Keratinocyte (primary cell): ENCODE results near the gene COTL1. TPM values are rescaled to one million over a fixed set of nuclear protein-coding genes. Genes with fewer than 3 reads are reported as not detected.
"Not testable (repeated sequence)": the region's sequence is repeated elsewhere in the genome, so short reads cannot be mapped to it uniquely, and the experiment has no call there.

Experiments used
- DNase-seq: peaks from one replicate; pipeline ENCODE4 v3.0.0-alpha.2; 2011; ENCODE audit warnings: low read depth, missing footprints, low spot score
- FAIRE-seq: peaks from 2 replicates; lab custom pipeline; 2011; peaks lifted over from hg19 to GRCh38; lab: Jason Lieb, UNC
- H2AFZ ChIP-seq: 2 replicates; pipeline ENCODE4 v1.6.0; 2012; ENCODE audit warnings: low read length, control low read depth, inconsistent platforms; ENCODE audit not compliant: control insufficient read depth
- H3K27ac ChIP-seq: 2 replicates; pipeline ENCODE4 v1.5.1; 2011; ENCODE audit warnings: low read length; ENCODE audit not compliant: control insufficient read depth, insufficient read depth
- H3K27me3 ChIP-seq: 3 replicates; pipeline ENCODE4 v1.6.0; 2011; ENCODE audit warnings: low read length; ENCODE audit not compliant: control insufficient read depth, insufficient read depth; ENCODE audit errors: extremely low read depth
- H3K36me3 ChIP-seq, 2 experiments: 2 replicates in 1 of 2; 3 replicates in 1 of 2; pipeline ENCODE4 v1.5.1; 2011; ENCODE audit warnings: low read length in 2 of 2, mild to moderate bottlenecking in 1 of 2; ENCODE audit not compliant: control insufficient read depth in 2 of 2, insufficient read depth in 2 of 2; ENCODE audit errors: extremely low read depth in 1 of 2
- H3K4me1 ChIP-seq: 3 replicates; pipeline ENCODE4 v1.5.1; 2011; ENCODE audit warnings: low read length; ENCODE audit not compliant: control insufficient read depth, insufficient read depth; ENCODE audit errors: extremely low read depth
- H3K4me2 ChIP-seq: 3 replicates; pipeline ENCODE4 v1.6.0; 2011; ENCODE audit warnings: low read depth, low read length; ENCODE audit not compliant: control insufficient read depth, insufficient read depth; ENCODE audit errors: extremely low read depth
- H3K4me3 ChIP-seq, 3 experiments: fragments of 200-600 bp in 1 of 3; sonication (generic) in 1 of 3; 2 replicates in 2 of 3; 3 replicates in 1 of 3; pipeline ENCODE4 v1.5.1; 2011 to 2016; ENCODE audit warnings: low read length in 3 of 3, mild to moderate bottlenecking in 3 of 3, control low read depth in 2 of 3, inconsistent platforms in 1 of 3, low read depth in 1 of 3, mixed read lengths in 1 of 3, mixed run types in 1 of 3, moderate library complexity in 1 of 3; ENCODE audit not compliant: control insufficient read depth in 2 of 3, insufficient read depth in 2 of 3; ENCODE audit errors: extremely low read depth in 1 of 3
- H3K79me2 ChIP-seq: 2 replicates; pipeline ENCODE4 v1.6.0; 2012; ENCODE audit warnings: low read length; ENCODE audit not compliant: control insufficient read depth, insufficient read depth
- H3K9ac ChIP-seq: 3 replicates; pipeline ENCODE4 v1.6.0; 2011; ENCODE audit warnings: low read length; ENCODE audit not compliant: control insufficient read depth, insufficient read depth; ENCODE audit errors: extremely low read depth
- H3K9me1 ChIP-seq: 3 replicates; pipeline ENCODE4 v1.6.0; 2011; ENCODE audit warnings: low read length; ENCODE audit not compliant: control insufficient read depth, insufficient read depth; ENCODE audit errors: extremely low read depth
- H3K9me3 ChIP-seq: 2 replicates; pipeline ENCODE4 v1.5.1; 2012; ENCODE audit warnings: low read depth, low read length; ENCODE audit not compliant: control insufficient read depth
- H4K20me1 ChIP-seq: 3 replicates; pipeline ENCODE4 v1.6.0; 2011; ENCODE audit warnings: low read length; ENCODE audit not compliant: control insufficient read depth, insufficient read depth; ENCODE audit errors: extremely low read depth
- EZH2 ChIP-seq: IDR thresholded peaks from one replicate; pipeline ENCODE4 v1.6.1; 2012; ENCODE audit warnings: inconsistent platforms, mild to moderate bottlenecking, low read length, moderate library complexity
- dilution Hi-C: fragments of 300-500 bp; cut with MboI; formaldehyde crosslinking; loops from one replicate; pipeline ENCODE4 v1.7.0; 2020; ENCODE audit warnings: low sequenced_read_pairs; ENCODE audit not compliant: extremely low pct_ligation_motif_present
- polyA plus RNA-seq, 5 experiments: library from polyadenylated mRNA; depleted of rRNA in 3 of 5; stranded (reverse) in 3 of 5; stranded (forward) in 1 of 5; unstranded in 1 of 5; fragments of >200 nt; gene quantifications; 1 replicate in 1 of 5; 2 replicates in 3 of 5; 3 replicates in 1 of 5; pipeline versions ENCODE4 v1.2.1 to v1.2.3, GENCODE V29; 2011 to 2012; ENCODE audit warnings: missing spikeins in 2 of 5, low read depth in 1 of 5, low replicate concordance in 1 of 5
- TF ChIP-seq, protein P1 (sequence below), 3 experiments: IDR thresholded peaks in 1 of 3; conservative IDR thresholded peaks in 1 of 3; optimal IDR thresholded peaks in 1 of 3; 2 replicates in 2 of 3; 3 replicates in 1 of 3; pipeline versions ENCODE3 to v1.5.1; 2011; ENCODE audit warnings: low read length in 3 of 3, mild to moderate bottlenecking in 3 of 3, moderate library complexity in 2 of 3, control low read depth in 1 of 3, inconsistent platforms in 1 of 3; ENCODE audit not compliant: insufficient read depth in 2 of 3; ENCODE audit errors: extremely low read depth in 1 of 3

The COTL1 gene
- polyA plus RNA-seq, 1 donor (not counting 4 experiments of a cell fraction or from before 2014, with no cell fraction given) = 116 TPM

DNA sequence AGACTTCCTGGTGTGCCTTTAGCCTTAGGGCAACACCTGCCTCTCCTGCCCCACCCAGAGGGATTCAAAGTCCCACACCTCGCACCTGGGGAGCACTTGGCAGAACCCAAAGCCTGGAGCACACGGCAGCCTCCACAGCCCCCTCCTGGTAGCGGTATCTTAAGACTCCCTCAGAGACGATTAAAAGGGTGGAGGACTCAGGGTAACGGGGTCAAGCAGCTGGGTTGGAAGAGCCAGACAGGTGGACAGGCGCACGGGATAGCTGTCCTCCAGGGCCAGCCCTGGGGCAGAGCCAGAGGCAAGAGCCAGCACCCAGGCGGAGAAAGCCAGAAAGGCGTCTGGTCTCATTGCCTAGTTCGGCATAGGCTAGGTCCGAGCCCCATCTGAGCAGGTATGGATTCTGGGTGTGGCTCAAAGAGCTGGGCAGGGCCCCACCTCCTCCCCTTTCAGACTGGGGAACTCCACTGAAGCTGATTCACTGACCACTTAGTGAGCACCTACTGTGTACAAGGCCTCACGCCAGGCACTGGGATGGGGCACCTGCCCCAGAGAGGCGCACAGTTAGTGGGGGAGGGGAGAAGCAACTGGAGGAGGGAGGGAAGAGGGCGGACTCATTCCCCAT is 58.5 kb downstream of the COTL1 start:
- TF ChIP-seq, protein P1, sequence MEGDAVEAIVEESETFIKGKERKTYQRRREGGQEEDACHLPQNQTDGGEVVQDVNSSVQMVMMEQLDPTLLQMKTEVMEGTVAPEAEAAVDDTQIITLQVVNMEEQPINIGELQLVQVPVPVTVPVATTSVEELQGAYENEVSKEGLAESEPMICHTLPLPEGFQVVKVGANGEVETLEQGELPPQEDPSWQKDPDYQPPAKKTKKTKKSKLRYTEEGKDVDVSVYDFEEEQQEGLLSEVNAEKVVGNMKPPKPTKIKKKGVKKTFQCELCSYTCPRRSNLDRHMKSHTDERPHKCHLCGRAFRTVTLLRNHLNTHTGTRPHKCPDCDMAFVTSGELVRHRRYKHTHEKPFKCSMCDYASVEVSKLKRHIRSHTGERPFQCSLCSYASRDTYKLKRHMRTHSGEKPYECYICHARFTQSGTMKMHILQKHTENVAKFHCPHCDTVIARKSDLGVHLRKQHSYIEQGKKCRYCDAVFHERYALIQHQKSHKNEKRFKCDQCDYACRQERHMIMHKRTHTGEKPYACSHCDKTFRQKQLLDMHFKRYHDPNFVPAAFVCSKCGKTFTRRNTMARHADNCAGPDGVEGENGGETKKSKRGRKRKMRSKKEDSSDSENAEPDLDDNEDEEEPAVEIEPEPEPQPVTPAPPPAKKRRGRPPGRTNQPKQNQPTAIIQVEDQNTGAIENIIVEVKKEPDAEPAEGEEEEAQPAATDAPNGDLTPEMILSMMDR (optimal IDR thresholded peaks at IDR 0.05 in 1 of 3, IDR thresholded peaks at IDR 0.05 in 1 of 3, conservative IDR thresholded peaks at IDR 0.05 in 1 of 3; ENCODE audit: extremely low read depth in 1 of 3, insufficient read depth in 2 of 3, low read length in 3 of 3) = no peak
- TF ChIP-seq EZH2 = no peak
- Histone ChIP-seq H3K27me3 (peaks cover 2% of the 10 kb centered on the region), H3K4me1 (peaks cover 9% of the 10 kb centered on the region)

DNA sequence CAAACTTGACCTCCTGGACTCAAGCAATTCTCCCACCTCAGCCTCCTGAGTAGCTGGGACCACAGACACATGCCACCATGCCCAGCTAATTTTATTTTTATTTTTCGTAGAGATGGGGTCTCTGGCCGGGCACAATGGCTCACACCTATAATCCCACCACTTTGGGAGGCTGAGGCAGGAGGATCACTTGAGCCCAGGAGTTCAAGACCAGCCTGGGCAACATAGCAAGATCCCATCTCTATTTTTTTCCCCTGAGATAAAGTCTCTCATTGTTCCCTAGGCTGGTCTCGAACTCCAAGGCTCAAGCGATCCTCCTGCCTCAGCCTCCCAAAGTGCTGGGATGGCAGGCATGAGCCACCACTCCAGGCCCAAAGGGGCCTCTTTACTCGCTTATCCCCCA is 59.0 kb downstream of the COTL1 start:
- H3K4me1 ChIP-seq, FAIRE-seq: not testable (repeated sequence)

More for the DNA sequence above, 58.5 kb downstream of the COTL1 start:
- Histone ChIP-seq H3K9ac (no peak overlapping the region), H2AFZ (no peak overlapping the region), H3K4me3 (no peak overlapping the region), H3K9me3 (no peaks in the 10 kb centered on the region), H3K36me3 (no peaks in the 10 kb centered on the region), H3K79me2 (no peaks in the 10 kb centered on the region), H3K4me2 (no peak overlapping the region), H3K27ac (no peak overlapping the region), H4K20me1 (peaks cover 4% of the 10 kb centered on the region), H3K9me1 (peaks cover 2% of the 10 kb centered on the region)
- DNase-seq (no peak), FAIRE-seq (no peak)
- dilution Hi-C loops = no loop called here

DNA sequence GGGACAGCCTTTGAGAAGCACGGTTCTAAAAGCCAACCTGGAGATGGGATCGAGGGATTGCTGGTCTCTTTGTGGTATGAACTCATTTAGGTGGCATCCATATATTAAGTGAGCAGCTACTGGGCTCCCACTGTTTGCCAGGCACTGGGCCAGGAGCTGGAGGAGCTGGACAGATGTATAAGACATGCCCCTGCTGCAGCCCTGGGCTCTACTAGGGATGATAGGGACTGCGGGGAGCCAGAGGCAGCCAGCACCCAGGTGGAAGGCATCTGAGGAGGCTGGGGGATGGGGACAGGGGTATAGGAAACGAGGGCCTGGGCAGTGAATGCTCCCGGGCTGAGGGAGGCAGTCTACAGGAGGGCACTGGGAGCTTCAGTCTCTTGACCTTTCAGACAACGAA is 60.4 kb downstream of the COTL1 start:
- no peak overlapping the region for H3K4me3 ChIP-seq
- H3K27ac ChIP-seq = no peak overlapping the region
- H3K79me2 ChIP-seq = no peaks in the 10 kb centered on the region
- H4K20me1 ChIP-seq = peaks cover 4% of the 10 kb centered on the region
- no peak overlapping the region for H3K9ac ChIP-seq
- H3K4me2 ChIP-seq = no peak overlapping the region
- H3K36me3 ChIP-seq = no peaks in the 10 kb centered on the region
- dilution Hi-C loops = no loop called here
- DNase-seq (no peak), FAIRE-seq (no peak)
- H3K4me1 ChIP-seq = peaks cover 9% of the 10 kb centered on the region
- no peak overlapping the region for H2AFZ ChIP-seq
- TF ChIP-seq EZH2 = no peak
- TF ChIP-seq, protein P1 (optimal IDR thresholded peaks at IDR 0.05 in 1 of 3, IDR thresholded peaks at IDR 0.05 in 1 of 3, conservative IDR thresholded peaks at IDR 0.05 in 1 of 3; ENCODE audit: extremely low read depth in 1 of 3, insufficient read depth in 2 of 3, low read length in 3 of 3) = no peak
- H3K9me3 ChIP-seq = no peaks in the 10 kb centered on the region
- H3K9me1 ChIP-seq = peaks cover 2% of the 10 kb centered on the region
- H3K27me3 ChIP-seq = peaks cover 2% of the 10 kb centered on the region

More for the DNA sequence above, 59.0 kb downstream of the COTL1 start:
- H3K4me2 ChIP-seq, H3K27me3 ChIP-seq, H3K9me1 ChIP-seq, H2AFZ ChIP-seq, H3K9me3 ChIP-seq, H3K27ac ChIP-seq, H3K79me2 ChIP-seq, H4K20me1 ChIP-seq, DNase-seq, H3K4me3 ChIP-seq, dilution Hi-C loops, H3K36me3 ChIP-seq, H3K9ac ChIP-seq: not testable (repeated sequence)
